Uterus (tissue), 4 donors: Measurements from ENCODE around the gene CREB3L2. TPM values are rescaled to one million over a fixed set of nuclear protein-coding genes. Genes with fewer than 3 reads are reported as not detected.

Experiments used
- DNase-seq, 2 donors: peaks; one replicate each; pipeline ENCODE4 v3.0.0-alpha.2; 2019 to 2020
- H3K27ac ChIP-seq, 2 donors: fragments of 200-600 bp; sonication (generic); 1 replicate in 1 of 2; 2 replicates in 1 of 2; pipeline ENCODE4 v1.5.1; 2016 to 2018
- H3K27me3 ChIP-seq, 2 donors: fragments of 200-600 bp; sonication (generic); one replicate each; pipeline ENCODE4 v1.5.1; 2018 to 2019; ENCODE audit warnings: control low read depth in 1 of 2
- H3K36me3 ChIP-seq, 2 donors: fragments of 200-600 bp; sonication (generic); one replicate each; pipeline ENCODE4 v1.5.1; 2019; ENCODE audit warnings: control low read depth in 1 of 2
- H3K4me1 ChIP-seq, 2 donors: fragments of 200-600 bp; sonication (generic); one replicate each; pipeline ENCODE4 v1.5.1; 2018 to 2019; ENCODE audit warnings: control low read depth in 1 of 2
- H3K4me3 ChIP-seq, 2 donors: fragments of 200-600 bp; sonication (generic); 1 replicate in 1 of 2; 2 replicates in 1 of 2; pipeline ENCODE4 v1.5.1; 2018 to 2019; ENCODE audit warnings: mild to moderate bottlenecking in 1 of 2
- H3K9me3 ChIP-seq, 2 donors: fragments of 200-600 bp; sonication (generic); one replicate each; pipeline ENCODE4 v1.5.1; 2019; ENCODE audit warnings: control low read depth in 1 of 2
- CTCF ChIP-seq, 4 experiments: fragments of 200-600 bp in 2 of 4; fragments of 450-650 bp in 2 of 4; sonication (generic) in 2 of 4; IDR thresholded peaks; one replicate each; pipeline ENCODE4 v1.5.1; 2016 to 2019; ENCODE audit warnings: antibody characterized with exemption in 4 of 4, mild to moderate bottlenecking in 2 of 4, moderate library complexity in 1 of 4
- POLR2A ChIP-seq, 2 donors: fragments of 450-650 bp; IDR thresholded peaks; one replicate each; pipeline ENCODE4 v1.6.1; 2016; ENCODE audit warnings: antibody characterized with exemption in 2 of 2, mild to moderate bottlenecking in 1 of 2, moderate library complexity in 1 of 2
- intact Hi-C: fragments of 100-400 bp; cut with DNase I; formaldehyde crosslinking; loops from one replicate; pipeline ENCODE4 v1.15.1; 2023; ENCODE audit warnings: low total_unique reads
- total RNA-seq, 4 donors: library from RNA; depleted of rRNA in 3 of 4; stranded (reverse); fragments of >200 nt in 3 of 4; gene quantifications; one replicate each; pipeline versions ENCODE4 v1.1.0 to v1.2.4, GENCODE V29; 2014 to 2023
- donor health status: DM: yes; HTN: yes; CAD: no.

CREB3L2 gene
- total RNA-seq, 4 donors from 2014 or later = 24.7 to 185 (median 41.1) TPM

GRCh38 chr7:137877027-137877675, 124.7 kb downstream of the CREB3L2 start:
- DNase-seq = no peak
- TF ChIP-seq POLR2A (IDR thresholded peaks at IDR 0.05) = no peak
- TF ChIP-seq CTCF (IDR thresholded peaks at IDR 0.05) = no peak
- H3K36me3 ChIP-seq = no peaks in the 10 kb centered on the region
- H3K4me3 ChIP-seq = no peak overlapping the region
- no peaks in the 10 kb centered on the region for H3K9me3 ChIP-seq
- peaks cover 0 to 13% of the 10 kb centered on the region in 2 donors for H3K4me1 ChIP-seq
- intact Hi-C loops = no loop called here
- no peaks in the 10 kb centered on the region for H3K27me3 ChIP-seq
- H3K27ac ChIP-seq = peak overlapping the region; percentile 79 to 82

- Histone ChIP-seq H3K4me1 (peaks cover 0 to 13% of the 10 kb centered on the region in 2 donors), H3K36me3 (no peaks in the 10 kb centered on the region)
Measured at GRCh38 chr7:137875746-137876145, 126.1 kb downstream of the CREB3L2 start.

DNA sequence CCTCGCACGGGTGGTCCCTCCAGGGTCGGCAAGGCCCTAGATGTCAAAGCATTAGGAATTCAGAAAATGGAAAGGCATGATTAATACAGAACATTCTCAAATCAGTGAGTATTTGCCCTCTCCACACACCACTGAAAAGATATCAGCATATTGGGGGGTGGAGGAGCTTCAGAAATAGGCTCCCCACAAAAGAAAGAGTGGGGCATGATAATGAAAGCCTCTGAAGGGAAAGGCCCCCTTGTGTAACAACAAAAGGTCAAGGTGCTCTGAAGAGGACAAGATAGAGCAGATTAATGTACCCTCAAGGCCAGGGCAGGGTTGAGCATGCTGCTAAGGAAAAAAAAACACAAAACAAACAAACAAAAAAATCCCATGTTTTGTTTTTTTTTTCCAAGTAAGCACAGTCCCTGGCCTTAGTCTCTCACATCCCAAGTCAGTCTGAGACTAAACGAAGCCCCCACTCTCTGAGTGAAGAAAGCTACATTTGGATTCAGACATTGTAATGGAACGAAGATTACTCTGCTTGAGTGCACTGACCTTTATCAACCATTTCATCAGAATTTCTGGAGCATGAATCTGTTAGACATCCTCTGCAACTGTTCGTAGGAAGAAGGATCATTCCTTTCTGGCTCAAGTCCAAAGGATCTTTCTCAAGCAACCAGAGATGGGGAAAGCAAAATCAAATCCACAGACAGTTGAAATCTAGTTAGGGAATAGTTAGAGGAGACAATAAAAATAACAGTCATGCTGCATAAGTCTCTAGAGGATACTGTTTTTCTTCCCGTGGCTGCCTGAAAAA, 127.7 kb downstream of the CREB3L2 start:
- no peak overlapping the region for H3K4me3 ChIP-seq
- no peak for TF ChIP-seq CTCF (IDR thresholded peaks at IDR 0.05)
- no peak for TF ChIP-seq POLR2A (IDR thresholded peaks at IDR 0.05)
- intact Hi-C loops = no loop called here
- no peaks in the 10 kb centered on the region for H3K9me3 ChIP-seq
- peaks cover 0 to 9% of the 10 kb centered on the region in 2 donors for H3K4me1 ChIP-seq
- no peaks in the 10 kb centered on the region for H3K36me3 ChIP-seq
- H3K27me3 ChIP-seq = no peaks in the 10 kb centered on the region
- no peak for DNase-seq
- peak overlapping the region; percentile 51 to 53 for H3K27ac ChIP-seq

More at GRCh38 chr7:137875746-137876145, 126.1 kb downstream of the CREB3L2 start:
- Histone ChIP-seq H3K9me3 (no peaks in the 10 kb centered on the region), H3K4me3 (no peak overlapping the region), H3K27me3 (no peaks in the 10 kb centered on the region), H3K27ac (peak overlapping the region in 1 of 2 donors; percentile 53)
- DNase-seq = no peak
- intact Hi-C loops = no loop called here
- TF ChIP-seq POLR2A (IDR thresholded peaks at IDR 0.05) (no peak), CTCF (IDR thresholded peaks at IDR 0.05) (no peak)

DNA sequence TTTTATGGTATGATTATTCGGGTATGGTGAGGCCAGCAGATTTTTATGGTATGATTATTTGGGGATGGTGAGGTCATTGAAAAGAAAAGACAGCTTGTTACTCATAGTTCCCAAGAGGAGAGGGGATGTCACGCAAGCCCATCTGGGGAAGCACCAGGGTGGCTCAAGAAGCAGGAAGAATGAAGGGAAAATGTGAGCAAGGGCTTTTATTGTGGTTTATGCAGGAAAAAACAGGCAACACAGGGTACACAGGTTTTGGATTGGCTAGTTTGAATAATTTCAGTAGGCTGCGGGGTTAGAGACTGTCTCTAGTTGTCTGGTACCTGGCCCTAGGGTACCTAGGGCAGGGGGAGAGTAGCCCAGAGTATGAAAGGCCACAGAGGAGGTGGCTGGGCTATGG, 128.4 kb downstream of the CREB3L2 start:
- peak overlapping the region; percentile 51 to 53 for H3K27ac ChIP-seq

More for the DNA sequence above, 128.4 kb downstream of the CREB3L2 start:
- Histone ChIP-seq H3K9me3 (no peaks in the 10 kb centered on the region), H3K36me3 (no peaks in the 10 kb centered on the region), H3K27me3 (no peaks in the 10 kb centered on the region), H3K4me3 (no peak overlapping the region), H3K4me1 (peaks cover 0 to 6% of the 10 kb centered on the region in 2 donors)
- intact Hi-C loops = no loop called here
- no peak for TF ChIP-seq CTCF (IDR thresholded peaks at IDR 0.05)
- no peak for TF ChIP-seq POLR2A (IDR thresholded peaks at IDR 0.05)
- DNase-seq = no peak
